Measurements from ENCODE around the gene GFPT1.
A peak's percentile ranks its signal among the peaks of the same experiment; 100 is the strongest.
"Not testable (repeated sequence)": the region's sequence is repeated elsewhere in the genome, so short reads cannot be mapped to it uniquely, and the experiment has no call there.

The GFPT1 gene

DNA sequence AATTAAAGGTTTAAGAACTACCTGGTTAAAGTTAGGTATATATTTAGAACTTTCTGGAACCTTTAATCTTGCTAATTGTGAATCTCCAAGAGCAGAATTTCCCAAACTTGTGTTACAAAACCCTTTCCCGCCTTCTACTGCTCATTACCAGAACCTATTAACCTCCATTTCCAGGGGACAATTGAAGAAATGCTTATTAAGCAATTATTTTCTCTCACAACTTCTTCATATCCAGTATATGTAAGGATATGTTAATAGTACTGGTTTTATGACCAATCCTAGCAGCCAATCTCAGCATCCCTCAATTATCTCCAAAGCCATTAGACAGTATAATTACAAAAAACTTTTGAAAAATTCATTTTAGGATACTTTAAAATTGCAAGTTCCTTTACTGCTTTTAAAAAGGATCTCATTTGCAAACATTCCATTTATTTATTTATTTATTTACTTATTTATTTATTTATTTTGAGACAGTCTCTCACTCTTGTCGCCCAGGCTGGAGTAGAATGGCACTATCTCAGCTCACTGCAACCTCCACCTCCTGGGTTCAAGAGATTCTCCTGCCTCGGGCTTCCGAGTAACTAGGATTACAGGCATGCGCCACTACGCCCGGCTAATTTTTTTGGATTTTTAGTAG lies 3.7 kb downstream of the GFPT1 start:
- no peak for DNase-seq (ENCODE audit: low spot score)

DNA sequence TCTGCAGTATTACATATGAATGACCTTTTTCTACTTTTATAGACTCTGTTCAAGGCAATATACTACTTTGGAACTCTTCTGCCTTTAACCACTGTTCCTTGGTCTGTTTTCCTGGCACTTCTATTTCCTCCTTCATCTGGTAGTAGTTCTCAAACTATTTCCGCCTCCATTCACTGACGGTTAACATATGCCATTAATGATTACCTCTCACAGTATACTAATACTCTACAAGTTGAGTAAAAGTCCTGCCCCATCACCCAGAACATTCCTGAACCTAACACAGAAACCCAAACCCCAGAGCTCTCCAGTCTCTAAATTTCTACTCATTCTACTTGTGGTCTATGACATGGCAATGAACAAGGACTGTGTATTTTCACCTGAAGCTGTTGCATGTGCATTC lies 4.5 kb downstream of the GFPT1 start:
- DNase-seq (ENCODE audit: low spot score), result no peak

DNA sequence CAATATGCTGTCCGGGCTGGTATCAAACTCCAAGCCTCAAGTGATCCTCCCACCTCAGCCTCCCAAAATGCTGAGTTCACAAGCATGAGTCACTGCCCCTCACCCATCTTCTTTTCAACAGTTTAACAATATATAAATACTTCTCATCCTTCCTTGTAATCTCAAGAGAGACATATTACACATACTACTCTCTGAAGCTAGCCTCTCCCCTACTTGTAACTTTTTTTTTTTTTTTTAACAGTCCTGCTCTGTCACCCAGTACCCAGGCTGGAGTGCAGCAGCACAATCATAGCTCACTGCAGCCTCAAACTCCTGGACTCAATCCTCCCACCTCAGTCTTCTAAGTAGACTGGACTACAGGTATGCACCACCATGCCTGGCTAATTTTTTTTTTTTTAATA lies 5.7 kb downstream of the GFPT1 start:
- DNase-seq (ENCODE audit: low spot score), result peak; percentile 30

DNA sequence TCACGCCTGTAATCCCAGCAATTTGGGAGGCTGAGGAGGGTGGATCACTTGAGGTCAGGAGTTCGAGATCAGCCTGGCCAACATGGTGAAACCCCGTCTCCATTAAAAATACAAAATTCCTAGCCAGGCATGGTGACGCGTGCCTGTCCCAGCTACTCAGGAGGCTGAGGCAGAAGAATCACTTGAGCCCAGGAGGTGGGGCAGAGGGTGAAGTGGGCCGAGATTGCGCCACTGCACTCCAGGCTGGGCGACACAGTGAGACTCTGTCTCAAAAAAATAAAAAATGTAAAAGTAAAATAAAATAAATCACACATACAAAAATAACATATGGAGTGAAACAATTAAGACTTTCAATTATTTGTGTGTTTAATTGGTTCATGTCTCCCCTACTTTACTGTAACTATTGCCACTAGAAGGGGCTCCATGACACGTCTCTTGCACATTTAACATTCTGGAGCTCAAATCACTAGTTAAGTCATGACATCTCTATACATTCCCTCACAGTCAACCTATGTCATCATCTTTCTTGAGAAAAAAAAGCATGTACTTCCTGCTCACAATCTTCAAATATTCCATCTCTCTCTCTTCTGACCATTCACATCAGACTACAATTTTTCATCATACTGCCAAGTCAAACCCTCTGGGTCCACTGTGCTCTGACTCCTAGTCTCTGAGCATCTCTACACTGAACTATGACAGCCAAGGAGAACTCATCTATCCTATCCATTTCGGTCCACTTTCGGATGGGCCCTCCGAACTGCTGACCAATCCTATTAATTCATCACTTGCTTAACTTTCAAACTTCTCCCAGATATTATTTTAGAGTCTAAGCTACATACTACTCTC lies 6.7 kb downstream of the GFPT1 start:
- DNase-seq (ENCODE audit: low spot score), result no peak

DNA sequence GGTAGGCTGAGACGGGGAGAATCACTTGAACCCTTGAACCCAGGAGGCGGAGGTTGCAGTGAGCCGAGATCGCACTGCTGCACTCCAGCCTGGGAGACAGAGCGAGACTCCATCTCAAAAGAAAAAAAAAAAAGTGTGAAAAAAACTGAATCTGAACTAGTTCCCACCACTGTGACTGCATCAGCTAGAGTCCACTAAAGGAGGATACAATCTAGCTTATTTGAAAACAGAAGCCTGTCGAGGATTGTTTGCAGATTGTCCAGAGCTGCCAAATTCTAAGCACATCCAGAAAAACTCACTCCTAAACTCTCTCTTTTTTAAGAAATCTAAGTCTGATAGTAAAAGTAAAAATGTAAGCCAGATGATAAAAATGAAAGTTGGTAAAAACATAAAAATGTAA lies 10.6 kb downstream of the GFPT1 start:
- no peak for DNase-seq (ENCODE audit: low spot score)

DNA sequence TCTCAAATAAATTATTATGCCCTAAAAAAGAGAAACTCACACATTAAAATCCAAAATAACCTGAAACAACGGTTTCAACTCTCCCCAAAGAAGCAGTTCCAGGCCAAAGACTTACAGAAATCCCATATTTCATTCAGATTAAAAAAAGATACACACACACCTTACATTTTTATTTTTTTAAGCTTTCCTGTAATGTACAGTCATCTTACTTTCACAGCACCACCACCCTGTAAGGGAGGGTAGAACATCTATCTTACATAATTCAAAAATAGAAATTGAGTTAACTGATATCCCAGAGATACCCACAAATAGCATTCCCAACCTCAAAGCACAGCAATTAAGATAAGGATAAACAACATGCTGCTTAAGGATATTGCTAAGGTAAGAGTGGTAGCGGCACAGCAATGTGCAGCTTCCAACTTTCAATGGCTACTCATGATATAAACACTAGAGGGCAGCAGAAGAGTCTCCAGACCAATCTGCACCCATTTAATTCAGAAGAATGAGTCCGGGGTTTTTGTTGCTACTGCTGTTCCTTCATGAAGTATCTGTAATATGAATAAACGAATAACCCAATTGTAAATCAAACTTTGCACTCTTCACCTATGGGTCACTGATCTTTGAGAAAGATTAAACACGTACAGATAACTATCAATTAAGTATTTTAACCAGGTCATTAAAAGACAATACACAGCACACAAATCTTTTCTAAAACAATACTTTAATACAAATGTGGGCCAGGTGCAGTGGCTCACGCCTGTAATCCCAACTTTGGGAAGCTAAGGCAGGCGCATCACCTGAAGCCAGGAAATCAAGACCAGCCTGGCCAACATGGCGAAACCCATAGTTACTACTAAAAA lies 11.3 kb downstream of the GFPT1 start:
- DNase-seq (ENCODE audit: low spot score), result peak; percentile 62

DNA sequence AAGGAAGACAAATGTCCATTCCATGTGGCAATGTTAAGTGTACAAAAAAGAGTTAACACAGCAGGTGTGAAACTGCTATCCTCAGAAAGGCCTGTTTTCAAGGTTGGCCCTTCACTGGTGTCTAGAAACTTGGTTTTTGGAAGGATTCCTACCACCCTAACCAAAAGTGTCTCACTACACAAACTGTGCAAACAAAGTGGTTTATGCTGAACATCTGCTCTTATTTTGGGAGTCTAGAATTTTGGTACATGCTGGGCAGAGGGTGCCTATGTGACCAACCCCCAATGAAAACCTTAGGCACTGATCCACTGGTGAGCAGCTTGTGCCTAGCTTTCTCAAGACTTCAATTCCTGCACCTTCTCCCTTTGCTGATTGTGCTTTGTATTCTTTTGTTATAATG lies 14.3 kb downstream of the GFPT1 start:
- no peak for DNase-seq (ENCODE audit: low spot score)

DNA sequence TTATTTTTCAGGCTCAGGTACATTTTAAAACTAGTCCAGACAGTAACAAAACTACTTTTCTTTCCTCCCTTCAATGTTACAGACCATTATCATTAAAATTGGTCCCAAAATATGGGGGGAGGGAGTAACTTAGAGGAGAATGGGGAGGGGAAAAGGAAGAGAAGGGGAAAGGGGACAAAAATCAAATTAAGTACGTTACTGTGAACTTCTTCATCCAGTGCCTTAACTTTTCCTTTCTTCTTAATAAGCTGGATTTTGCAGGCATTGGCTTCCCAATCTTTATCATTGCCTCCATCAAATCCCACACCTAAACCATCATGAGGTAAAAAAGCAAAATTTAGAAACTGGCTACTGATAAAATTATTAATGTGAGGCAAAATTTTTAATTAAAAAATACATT lies 17.2 kb downstream of the GFPT1 start:
- no peak for DNase-seq (ENCODE audit: low spot score)

DNA sequence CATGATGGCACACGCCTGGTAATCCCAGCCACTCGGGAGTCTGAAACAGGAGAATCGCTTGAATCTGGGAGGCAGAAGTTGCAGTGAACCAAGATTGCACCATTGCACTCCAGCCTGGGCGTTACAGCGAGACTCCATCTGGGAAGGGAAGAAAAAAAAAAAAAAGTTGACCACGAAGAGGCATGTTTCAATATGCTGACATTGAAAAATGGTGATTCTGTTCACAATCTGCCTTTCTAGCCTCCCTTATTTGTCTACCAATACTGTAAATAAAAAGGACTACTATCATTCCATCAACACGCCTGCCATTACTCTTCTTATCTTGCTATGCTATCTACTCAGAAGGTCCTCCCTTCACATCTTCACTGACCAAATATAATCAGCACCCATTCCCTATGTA lies 18.4 kb downstream of the GFPT1 start:
- no peak for DNase-seq (ENCODE audit: low spot score)

DNA sequence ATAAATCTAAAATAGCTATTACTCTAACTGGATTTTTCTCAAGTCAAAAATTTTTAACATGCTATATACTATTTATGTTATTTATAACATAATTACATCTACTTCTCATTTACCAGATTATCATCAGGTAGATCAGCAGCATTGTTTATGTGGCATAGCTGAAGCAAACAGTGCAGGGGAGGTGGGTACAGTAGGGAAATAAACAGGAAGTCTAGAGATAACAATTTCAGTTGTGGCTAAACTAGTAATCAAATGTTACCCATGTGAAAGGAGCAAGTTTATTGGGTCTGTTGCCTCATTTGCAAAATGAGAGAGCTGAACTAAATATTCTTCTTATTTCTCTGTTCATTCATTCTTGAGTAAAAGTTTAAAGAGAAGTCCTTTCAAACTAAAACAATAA lies 27.7 kb downstream of the GFPT1 start:
- DNase-seq (ENCODE audit: low spot score), result no peak

DNA sequence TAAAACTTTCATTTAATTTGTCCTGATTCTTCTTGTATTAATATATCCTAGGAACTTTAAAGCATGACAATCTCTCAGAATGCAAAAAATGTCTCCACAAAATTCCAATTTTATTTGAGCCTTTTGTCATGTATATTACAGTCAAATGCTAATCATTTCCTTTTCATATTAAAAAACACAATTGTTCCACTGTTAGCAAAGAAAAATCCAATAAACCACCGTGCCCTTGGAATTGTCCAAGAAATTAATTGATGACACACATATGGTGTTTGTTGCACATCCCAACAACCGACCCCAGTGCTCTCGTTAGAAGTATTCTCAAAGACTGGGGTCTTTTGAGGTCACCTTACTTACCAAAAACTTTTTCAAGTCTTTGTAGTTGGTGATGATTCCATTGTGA lies 28.1 kb downstream of the GFPT1 start:
- no peak for DNase-seq (ENCODE audit: low spot score)

DNA sequence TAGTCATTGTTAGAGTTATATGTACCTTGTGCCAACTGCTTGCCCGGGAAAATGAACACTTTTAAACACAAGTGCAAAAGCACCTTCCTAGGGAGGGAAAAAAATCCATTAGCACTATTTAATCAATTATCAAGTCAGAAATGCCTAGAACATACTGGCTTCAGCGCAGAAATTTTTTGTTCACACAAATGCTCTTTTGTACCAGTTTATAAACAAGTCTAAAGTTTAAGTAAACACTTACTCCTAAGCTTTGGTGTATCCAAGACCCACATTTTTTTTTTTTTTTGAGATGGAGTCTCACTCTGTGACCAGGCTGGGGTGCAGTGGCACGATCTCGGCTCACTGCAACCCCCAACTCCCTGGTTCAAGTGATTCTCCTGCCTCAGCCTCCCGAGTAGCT lies 30.6 kb downstream of the GFPT1 start:
- no peak for DNase-seq (ENCODE audit: low spot score)

DNA sequence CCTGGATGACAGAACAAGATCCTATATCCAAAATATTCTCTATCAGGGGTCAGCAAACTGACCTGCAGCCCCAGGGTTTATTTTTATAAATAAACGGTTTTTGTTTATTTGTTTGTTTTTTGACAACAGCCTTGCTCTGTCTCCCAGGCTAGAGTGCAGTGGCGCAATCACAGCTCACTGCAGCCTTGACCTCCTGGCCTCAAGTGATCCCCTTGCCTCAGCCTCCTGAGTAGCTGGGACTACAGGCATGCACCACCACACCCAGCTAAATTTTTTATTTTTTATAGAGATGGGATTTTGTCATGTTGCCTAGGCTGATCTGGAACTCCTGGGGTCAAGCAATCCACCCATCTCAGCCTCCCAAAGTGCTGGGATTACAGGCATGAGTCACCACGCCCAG lies 32.1 kb downstream of the GFPT1 start:
- DNase-seq (ENCODE audit: low spot score), result not testable (repeated sequence)

DNA sequence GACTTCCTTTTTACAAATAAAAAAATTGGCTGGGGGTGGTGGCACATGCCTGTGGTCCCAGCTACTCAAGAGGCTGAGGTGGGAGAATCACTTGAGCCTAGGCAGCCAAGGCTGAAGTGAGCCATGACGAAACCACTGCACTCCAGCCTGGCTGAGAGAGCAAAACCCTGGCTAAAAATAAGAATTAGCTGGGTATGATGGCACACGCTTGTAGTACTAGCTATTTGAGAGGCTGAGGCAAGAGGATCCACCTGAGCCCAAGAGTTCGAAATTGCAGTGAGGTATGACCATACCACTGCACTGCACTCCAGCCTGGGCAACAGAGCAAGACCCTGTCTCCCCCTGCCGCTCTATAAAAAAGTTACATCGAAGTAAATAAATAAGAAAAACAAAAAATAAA lies 33.7 kb downstream of the GFPT1 start:
- no peak for DNase-seq (ENCODE audit: low spot score)

DNA sequence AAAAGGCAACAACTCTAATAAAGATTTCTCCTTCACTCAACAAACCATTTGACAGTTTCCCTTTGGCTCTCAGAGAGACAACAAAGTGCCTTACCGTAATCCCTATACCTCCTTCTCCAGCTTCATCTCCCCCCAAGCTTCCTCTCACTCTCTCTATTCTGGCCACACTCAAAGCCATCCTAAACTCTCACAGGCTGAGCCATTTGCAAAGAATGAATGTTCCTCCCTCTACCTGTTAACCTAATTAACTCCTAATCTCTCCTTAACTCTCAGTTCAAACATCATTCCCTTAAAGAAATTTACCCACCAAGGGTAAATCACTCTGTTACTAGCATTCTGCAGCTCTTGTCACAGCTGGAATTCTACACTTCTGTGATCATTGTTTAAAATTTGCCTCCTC lies 38.2 kb downstream of the GFPT1 start:
- DNase-seq (ENCODE audit: low spot score), result no peak

DNA sequence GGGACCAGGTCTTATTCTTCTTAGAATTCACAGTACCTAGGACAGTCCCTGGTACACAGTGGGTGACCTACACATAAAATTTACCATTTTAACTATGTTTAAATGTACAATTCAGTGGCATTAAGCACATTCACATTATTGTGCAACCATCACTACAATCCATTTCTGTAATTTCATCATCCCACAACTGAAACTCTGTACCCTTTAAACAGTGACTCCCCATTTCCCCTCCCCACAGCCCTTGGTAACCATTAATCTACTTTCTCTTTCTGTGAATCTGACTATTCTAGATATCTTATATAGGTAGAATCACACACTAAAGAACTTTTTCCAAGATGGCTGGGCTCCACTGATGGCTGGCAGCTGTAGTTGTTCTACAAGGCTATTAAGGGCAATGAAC lies 41.6 kb downstream of the GFPT1 start:
- no peak for DNase-seq (ENCODE audit: low spot score)

DNA sequence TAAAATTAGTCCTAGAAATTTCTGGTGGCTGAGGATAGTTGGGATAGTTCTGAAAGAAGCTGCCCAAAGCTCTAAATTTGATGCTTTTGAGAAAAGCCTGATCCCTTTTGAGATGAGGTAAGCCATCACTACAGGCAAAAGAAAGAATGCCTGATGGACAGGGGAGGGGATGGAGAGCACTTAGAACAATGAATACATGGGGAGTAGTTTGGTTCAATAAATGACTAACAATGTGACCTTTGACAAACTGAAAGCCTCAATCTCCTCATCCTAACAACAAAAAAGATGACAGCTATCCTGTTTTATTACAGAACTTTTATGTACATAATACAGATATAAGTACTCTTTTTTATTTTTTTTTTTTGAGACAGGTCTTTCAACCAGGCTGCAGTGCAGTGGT lies 42.7 kb downstream of the GFPT1 start:
- no peak for DNase-seq (ENCODE audit: low spot score)

DNA sequence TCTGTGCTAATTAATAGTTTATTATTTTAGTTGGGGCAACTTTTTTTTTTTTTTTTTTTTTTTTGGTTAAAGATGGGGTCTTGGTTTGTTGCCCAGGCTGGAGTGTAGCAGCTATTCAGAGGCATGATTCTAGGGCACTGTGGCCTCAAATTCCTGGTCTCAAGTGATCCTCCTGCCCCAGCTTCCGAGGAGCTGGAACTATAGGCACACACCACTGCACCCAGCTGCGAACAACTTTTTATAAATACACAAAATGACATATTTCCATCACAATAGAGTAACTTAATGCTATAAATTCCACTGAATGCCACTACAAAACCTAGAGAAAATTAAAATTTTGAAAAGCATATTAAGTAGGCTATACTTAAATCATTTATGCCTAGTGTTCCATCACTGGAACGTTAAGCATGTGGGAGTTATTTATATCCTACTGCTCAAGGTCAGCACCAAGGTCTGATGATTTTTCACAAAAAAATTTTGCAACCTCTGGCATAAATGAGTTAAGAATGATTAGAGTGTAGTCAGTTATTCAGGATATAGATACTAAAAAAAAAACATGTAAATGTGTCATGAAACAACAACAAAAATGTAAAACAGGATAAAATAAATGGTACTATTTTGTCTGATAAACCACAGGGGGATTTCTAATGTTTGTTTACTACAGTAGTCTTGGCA lies 46.8 kb downstream of the GFPT1 start:
- DNase-seq (ENCODE audit: low spot score), result no peak

DNA sequence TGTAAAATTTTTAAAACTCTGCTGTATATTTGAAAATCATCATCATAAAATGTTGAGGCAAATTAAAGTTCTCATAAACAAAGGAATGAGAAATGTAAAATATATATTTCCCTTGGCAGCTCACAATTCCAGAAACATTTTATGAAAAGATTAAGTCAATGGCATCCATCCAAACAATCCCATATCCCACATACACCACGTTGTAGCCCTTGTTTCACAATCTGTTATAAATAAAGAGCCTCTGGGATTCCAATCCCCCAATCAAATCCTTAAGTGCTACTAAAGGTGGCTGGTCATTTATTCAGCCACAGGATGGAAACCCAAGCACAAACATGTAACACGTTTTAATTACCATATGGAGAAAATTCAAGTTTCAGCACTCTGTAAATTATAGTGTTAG lies 51.7 kb downstream of the GFPT1 start:
- no peak for DNase-seq (ENCODE audit: low spot score)

DNA sequence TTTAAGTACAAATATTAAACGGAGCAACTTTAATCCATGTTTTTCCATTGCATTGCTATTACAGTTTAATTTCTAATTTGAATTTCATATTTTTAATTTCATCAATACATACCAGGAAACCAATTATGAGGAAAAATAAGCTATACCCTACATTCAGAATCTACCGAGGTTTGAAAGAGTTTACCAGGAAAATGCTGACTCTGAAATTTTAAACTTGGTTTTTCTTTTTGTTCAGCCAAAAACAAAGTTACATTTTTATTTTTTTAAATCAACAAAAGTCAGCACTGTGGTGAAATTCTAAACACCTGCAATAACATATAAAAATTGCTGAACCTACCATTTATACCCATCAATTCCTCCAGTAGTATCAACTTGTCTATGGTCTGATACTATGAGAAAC lies 53.7 kb downstream of the GFPT1 start:
- no peak for DNase-seq (ENCODE audit: low spot score)

DNA sequence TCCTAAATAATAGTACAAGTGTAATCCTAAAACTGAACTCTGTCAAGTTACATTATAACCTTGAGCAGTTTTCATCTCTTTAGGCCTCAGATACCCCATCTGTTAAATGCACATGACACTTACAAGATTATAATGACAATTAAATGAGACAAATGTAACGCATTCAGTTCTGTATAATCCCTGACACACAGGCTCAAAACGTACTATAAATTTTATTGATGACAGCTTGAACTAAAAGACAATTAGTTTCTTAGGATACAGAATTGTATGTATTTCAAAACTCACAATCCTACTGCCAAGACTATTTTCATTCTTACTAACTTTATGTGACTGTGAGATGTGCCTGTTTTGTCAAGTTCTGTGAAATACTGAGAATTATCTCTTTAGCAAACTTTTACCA lies 56.2 kb downstream of the GFPT1 start:
- no peak for DNase-seq (ENCODE audit: low spot score)

DNA sequence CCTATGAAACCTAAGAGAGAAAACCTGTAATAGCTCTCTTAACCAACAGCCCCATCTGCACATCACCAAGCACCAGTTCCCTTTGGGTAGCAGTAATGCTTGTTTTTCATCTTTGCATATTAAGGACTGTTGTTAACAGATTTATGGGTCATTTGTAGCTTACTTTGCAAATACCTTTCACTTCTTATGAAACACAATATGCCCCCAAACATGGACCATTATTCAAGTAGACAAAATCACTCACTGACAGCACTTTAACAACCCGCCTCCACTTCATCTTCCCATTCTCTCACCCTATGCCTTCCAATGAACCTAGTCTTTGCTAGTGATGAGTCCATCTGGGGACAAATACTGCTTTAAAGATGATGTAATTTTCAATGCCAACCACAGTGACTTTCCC lies 64.4 kb downstream of the GFPT1 start:
- DNase-seq (ENCODE audit: low spot score), result no peak

Measured in hematopoietic multipotent progenitor cell treated with erythropoietin and hydrocortisone succinate and interleukin-3 and kit ligand, for 15 days (in vitro differentiated cells).